C4-2B (cell line): Measurements from ENCODE around the gene MSI2.

ENCODE experiments used
- ZFX ChIP-seq: fragments of 450-650 bp; IDR thresholded peaks from 2 replicates; pipeline ENCODE4 v1.6.1; 2017
- TF ChIP-seq, protein P1 (sequence below): fragments of 450-650 bp; conservative IDR thresholded peaks from 2 replicates; pipeline ENCODE4 v1.5.1; 2017; ENCODE audit warnings: mild to moderate bottlenecking

DNA sequence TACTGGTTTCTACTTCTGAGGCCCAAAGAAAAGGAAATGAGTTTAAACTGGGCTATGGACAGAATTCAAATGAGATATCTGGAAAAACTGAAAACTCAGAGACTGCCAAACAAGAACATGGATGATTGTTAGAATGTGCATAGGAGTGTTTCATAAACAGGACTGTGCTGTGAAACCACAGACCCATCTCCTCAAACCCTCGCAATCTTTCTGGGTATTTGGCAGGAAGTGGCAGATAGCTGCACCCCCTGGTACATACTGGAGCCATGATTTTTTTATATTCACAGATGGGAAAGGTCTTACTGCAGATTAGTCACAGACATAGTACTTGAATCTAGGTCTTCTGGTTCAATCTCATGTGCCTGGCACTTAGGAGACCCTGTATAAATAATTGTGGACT is 343.8 kb downstream of the MSI2 start:
- TF ChIP-seq, protein P1, sequence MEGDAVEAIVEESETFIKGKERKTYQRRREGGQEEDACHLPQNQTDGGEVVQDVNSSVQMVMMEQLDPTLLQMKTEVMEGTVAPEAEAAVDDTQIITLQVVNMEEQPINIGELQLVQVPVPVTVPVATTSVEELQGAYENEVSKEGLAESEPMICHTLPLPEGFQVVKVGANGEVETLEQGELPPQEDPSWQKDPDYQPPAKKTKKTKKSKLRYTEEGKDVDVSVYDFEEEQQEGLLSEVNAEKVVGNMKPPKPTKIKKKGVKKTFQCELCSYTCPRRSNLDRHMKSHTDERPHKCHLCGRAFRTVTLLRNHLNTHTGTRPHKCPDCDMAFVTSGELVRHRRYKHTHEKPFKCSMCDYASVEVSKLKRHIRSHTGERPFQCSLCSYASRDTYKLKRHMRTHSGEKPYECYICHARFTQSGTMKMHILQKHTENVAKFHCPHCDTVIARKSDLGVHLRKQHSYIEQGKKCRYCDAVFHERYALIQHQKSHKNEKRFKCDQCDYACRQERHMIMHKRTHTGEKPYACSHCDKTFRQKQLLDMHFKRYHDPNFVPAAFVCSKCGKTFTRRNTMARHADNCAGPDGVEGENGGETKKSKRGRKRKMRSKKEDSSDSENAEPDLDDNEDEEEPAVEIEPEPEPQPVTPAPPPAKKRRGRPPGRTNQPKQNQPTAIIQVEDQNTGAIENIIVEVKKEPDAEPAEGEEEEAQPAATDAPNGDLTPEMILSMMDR, result no peak
- no peak for TF ChIP-seq ZFX
